ENCODE measurements around the gene SMYD3.

The SMYD3 gene

DNA sequence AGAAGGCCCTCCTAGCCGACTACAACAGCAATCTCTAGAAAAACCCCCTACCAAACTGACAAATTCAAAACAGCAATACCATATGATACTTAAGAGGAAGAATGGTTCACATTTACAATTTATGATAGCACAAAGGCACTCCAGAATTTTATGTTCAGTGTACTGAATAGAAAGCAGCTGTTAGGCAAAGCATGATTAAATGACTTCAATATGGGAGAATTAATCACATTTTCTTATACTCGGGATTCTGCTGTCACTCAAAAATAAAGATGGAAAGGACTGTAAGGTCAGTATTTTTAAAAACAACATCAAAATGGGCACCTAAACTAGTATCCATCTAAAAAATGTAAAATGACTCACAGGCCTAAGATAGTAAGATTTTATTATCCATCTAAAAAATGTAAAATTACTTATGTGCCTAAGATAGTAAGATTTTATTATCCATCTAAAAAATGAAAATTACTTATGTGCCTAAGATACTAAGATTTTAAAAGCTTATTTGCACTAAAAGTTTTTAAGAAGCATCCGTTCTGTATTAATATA, 198.5 kb downstream of the SMYD3 start:
- DNase-seq (ENCODE audit: low read depth, low spot score): no peak

DNA sequence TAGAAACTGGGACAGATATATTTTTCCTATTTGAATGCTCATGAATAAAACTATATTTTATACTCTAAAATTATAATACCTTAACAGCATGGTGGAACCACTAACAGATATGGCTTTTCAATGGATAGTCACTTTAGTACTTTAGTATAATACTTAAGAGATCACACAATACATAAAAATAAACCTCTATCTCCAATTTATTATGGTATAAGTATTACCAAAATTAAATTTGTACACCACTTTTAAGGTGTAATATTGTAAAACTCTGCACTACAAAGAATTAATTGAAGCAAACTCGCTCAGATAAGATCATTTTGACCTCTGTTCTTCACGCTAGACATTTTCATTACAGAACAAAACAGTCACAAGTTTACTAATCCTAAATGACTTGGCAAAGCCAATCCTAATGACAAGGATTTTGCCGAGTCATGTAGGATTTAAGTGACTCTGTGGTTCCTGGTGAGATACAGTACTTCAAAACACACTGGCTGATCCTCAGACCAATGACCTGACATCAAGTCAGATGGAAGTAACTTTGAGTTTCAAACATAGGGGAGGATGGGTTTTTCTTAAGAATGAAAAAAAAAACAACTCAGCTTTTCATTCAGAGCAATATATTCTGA, 200.6 kb downstream of the SMYD3 start:
- DNase-seq (ENCODE audit: low read depth, low spot score): no peak

DNA sequence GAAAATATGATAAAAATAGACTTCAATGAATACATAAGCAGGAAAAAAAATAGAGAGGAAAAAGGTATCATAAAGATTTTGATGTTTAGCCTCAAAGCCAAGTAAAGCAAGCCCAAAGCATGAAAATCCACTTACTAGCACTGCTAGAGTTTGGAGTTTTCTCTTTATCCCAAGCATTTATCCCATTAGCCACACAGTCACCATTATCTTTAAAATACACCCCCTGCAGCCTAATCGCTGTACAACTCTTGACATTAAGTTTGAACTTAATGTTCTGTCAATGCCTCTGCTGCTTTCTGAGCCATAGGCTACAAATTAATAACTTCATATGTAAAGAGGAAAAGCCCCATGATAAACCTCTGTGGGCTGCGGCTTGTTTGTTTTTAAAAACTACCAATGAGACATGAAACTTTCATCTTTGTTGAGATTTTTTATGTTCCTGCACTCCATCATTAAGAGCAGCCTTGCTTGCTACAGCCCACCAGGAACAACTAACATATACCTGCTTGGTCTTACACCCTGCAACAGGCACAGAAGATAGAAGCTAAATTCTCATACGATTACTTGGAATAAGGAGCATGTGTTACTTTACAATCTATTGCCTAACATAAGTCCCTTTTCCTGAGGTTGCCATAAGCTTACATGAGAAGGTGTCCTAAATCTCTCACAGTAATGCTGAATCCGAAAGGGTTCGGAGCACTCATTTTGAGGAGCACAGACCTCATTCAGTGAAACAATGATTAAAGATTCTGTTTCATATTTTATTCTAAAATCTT, 202.4 kb downstream of the SMYD3 start:
- DNase-seq (ENCODE audit: low read depth, low spot score): no peak

GRCh38 chr1:246302711-246303317, 204.3 kb downstream of the SMYD3 start:
- DNase-seq (ENCODE audit: low read depth, low spot score): no peak

DNA sequence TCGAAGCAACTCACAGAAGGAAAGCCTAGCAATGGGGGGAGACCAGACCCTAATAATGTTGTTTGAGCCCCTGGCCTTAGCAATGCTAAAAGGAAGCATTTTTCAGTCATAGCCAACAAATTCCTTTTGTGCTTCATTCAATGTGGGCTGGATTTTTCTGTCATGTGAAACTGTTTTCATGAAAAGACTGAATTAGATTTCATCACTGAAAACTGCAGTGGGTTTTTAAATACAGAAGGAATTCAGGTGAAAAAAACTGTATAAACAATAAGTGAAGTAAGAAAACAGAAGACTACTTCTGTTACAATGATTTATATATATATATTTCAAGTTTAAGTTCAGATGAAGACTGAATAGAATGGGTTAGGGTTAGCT, 204.8 kb downstream of the SMYD3 start:
- no peak for DNase-seq (ENCODE audit: low read depth, low spot score)

- DNase-seq (ENCODE audit: low read depth, low spot score): no peak
These were observed 205.4 kb downstream of the SMYD3 start for GRCh38 chr1:246301553-246302250.

- no peak for DNase-seq (ENCODE audit: low read depth, low spot score)
These were observed 206.2 kb downstream of the SMYD3 start for GRCh38 chr1:246300626-246301549.

DNA sequence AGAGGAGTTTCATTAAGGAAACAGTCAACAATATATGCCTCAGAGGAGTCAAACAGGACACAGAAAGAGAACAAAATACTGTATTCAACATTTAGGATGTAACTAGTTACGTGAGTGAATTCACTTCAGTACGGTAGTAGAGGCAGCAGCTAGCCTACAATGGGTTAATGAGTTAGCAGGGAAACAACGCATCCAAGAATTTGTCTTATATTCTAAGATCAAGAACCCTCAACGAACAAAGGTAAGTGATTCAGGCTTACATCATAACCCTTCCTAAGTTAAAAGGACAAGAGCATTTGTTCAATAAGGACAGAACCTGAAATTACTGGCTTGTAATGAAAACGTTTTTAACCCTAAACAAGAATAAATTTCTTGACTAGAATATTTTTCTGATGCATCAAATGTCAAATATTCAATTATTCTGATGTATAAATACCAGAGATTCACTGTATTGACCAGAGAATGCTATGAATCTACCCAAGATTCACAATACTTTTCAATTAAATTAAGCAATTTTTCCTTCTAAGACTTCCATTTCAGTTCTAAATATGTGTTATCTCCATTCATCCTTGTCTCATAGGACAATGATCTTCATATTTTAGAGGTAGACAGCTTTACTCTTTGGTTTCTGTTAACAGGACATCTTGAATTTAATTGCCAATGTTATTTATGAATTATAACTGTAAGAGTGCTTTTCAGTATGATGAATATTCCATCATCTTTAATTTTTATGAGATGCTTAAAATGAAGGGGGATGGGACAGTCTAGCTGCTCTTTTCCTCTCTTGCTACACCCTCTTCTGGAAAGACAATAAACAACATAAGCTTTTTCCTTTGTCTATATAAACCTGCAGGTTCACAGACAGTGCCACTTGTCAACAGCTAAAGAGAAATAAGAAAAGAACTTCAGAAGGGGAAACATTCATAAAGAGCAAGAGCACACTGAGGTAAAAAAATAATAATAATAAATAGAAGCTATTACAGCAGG, 209.5 kb downstream of the SMYD3 start:
- DNase-seq (ENCODE audit: low read depth, low spot score): no peak

GRCh38 chr1:246295968-246296367, 211.1 kb downstream of the SMYD3 start:
- DNase-seq (ENCODE audit: low read depth, low spot score): no peak

GRCh38 chr1:246295340-246295739, 211.7 kb downstream of the SMYD3 start:
- no peak for DNase-seq (ENCODE audit: low read depth, low spot score)

DNA sequence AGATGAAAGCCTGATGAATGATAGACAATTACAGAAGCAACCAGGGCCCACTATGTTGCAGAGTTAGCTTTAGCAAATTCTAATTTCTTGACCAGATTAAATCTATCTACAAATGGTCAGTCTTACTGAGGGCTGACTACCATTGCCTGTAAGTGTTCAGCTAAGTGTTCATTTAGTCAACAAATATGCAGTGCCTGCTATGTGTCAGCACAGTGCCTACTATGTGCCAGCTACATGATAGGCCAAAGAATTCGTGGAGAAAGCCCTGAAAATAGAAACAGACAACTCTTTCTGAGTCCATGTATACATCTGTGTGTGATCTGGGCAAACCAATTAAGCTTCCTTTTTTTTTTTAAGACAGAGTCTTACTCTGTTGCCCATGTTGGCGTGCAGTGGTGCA, 212.8 kb downstream of the SMYD3 start:
- no peak for DNase-seq (ENCODE audit: low read depth, low spot score)

DNA sequence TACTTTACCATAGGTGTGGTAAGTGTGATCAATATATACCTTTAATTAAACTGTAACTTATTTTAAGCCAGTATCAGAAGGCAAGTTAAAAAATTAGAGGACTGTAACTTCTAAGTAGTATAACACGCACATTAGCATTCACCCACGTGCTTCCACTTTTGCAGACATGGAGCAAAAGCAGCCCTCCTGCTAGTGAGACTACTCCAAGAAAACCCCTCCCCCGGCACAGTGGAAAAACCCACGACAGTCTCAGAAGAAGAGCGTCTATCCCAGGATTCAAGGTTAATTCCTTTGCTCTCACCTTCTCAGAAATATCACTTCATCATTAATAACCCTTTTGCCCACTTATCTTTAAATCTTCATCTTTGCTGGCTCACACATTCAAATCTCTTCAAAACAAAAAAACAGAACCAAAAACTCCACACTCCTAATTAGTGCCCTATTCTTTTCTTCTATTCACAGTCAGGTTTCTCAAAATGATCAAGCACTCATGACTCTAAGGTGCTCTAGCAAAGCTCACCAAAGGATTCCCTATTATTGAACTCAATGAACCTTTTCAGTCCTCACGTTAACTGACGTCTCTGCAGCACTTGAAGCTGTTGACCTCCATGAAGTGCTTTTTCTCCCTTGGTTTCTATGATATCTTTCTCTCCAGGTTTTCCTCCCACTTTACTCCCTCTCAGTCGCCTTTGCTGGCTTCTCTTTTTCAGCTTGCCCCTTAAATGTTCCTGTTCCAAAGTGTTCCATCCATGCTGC, 213.5 kb downstream of the SMYD3 start:
- no peak for DNase-seq (ENCODE audit: low read depth, low spot score)

- no peak for DNase-seq (ENCODE audit: low read depth, low spot score)
These were observed 214.5 kb downstream of the SMYD3 start for GRCh38 chr1:246292571-246292970.

DNA sequence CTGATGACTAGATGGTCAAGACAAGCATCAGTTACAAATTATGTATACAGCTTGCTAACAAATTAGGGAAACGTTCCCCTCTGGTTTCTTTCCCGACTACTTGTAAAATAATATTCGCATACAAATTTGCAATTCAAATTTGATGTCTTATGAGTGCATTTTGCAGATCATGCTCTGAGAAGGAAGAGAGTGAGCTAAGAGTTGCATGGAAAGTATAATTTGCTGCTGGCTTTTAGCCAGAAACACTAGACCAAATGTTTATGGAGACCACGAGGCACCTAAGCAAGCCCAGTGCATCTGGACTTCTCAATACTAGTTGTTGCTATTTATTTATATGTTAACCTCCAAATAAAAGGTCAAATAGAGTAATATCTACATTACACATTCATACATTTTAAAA, 216.0 kb downstream of the SMYD3 start:
- DNase-seq (ENCODE audit: low read depth, low spot score): no peak

DNA sequence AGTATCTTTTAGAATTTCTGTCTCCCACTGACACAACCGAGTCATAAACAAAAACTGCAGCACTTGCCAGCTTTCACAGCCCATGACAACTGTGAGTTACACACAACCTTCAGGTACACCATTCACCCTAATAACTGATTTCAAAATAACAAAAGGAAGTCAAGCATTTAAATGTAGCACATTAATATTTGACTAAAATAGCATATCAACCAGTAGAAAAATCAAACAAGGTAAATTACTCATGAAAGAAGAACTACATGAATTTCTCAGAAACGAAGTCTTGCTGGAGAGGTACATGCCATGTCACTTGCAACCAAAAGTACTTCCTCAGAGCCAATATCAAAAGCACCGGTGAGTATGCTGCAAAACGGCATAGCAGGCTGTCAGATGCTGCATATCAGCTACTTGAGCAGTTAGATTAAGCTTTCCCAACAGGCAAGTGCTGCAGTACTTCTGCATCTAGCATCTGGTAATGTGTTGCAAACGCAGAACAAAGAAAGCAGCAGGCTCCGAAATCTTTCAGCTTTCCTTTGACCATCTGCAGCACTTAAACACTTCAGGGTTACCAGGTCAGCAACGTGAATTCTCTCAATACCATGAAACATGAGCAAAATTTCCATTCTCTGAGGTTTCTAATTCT, 223.2 kb downstream of the SMYD3 start:
- no peak for DNase-seq (ENCODE audit: low read depth, low spot score)

- DNase-seq (ENCODE audit: low read depth, low spot score): no peak
These were observed 225.4 kb downstream of the SMYD3 start for GRCh38 chr1:246281639-246282038.

DNA sequence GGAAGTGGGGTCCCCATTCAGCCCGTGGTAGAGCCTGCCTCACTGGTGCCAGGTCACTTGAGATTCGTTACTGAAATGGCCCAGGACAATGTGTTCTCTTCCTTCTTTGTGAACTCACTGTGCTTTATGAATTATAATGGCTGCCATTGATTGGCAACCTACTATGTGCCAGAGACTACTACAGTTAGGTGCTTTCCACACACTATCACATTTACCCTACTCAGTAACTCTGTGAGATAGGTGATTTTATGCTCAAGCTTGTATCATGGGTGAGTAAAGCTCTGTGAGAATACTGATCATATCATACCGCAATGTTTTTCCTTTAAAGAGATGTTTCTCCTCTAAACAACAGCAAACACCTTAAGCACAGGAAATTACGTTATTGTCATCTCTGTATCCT, 225.9 kb downstream of the SMYD3 start:
- DNase-seq (ENCODE audit: low read depth, low spot score): no peak

GRCh38 chr1:246280551-246280950, 226.5 kb downstream of the SMYD3 start:
- DNase-seq (ENCODE audit: low read depth, low spot score): no peak

GRCh38 chr1:246279402-246279801, 227.7 kb downstream of the SMYD3 start:
- no peak for DNase-seq (ENCODE audit: low read depth, low spot score)
